D721Med (cell line): Measurements from ENCODE around the gene BAHCC1.

Experiments
- DNase-seq: peaks from one replicate; pipeline ENCODE4 v3.0.0; 2011; ENCODE audit warnings: low spot score; ENCODE audit not compliant: insufficient read length
- FAIRE-seq: peaks from 2 replicates; lab custom pipeline; 2011; peaks lifted over from hg19 to GRCh38; lab: Jason Lieb, UNC
- CTCF ChIP-seq: IDR thresholded peaks from 2 replicates; pipeline ENCODE4 v1.5.1; 2012; ENCODE audit warnings: mild to moderate bottlenecking, control low read depth; ENCODE audit not compliant: insufficient read depth; ENCODE audit errors: missing control alignments

The BAHCC1 gene

DNA sequence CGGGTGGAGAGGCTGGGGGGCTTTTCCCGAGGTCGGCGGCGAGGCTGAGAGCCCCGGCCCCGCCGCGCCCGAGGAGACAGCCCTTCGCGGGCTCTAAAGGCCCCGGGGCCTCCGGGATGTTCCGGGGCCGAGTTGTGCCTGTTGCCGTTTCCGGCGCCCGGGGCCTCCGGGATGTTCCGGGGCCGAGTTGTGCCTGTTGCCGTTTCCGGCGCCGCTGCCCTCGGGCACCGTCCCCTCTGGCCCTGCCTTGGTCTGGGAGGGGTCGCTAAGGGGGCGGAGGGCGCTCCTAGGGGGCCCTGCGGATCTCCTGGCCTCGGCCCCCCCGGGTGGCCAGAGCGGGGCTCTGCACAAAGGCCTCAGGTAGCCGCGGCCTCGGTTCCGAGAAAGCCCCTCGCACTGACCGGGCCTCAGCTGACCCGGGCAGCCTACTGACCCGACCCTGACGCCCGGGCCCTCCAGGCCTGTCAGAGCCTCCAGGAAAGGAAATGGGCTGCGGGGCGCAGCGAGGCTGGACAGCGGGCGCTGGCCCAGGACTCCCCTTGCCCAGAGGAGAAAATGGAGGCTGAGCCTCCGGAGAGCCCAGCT, 93.1 kb downstream of the BAHCC1 start:
- DNase-seq (no peak), FAIRE-seq (no peak)
- no peak for TF ChIP-seq CTCF

- no peak for TF ChIP-seq CTCF
- no peak for DNase-seq
- no peak for FAIRE-seq
Observed at GRCh38 chr17:81489012-81489997, 94.0 kb downstream of the BAHCC1 start.

GRCh38 chr17:81489998-81490992, 95.0 kb downstream of the BAHCC1 start:
- no peak for TF ChIP-seq CTCF
- no peak for FAIRE-seq

GRCh38 chr17:81491181-81491581, 95.9 kb downstream of the BAHCC1 start:
- TF ChIP-seq CTCF, result no peak
- DNase-seq, result no peak
- no peak for FAIRE-seq

More at GRCh38 chr17:81489998-81490992, 95.0 kb downstream of the BAHCC1 start:
- no peak for DNase-seq

DNA sequence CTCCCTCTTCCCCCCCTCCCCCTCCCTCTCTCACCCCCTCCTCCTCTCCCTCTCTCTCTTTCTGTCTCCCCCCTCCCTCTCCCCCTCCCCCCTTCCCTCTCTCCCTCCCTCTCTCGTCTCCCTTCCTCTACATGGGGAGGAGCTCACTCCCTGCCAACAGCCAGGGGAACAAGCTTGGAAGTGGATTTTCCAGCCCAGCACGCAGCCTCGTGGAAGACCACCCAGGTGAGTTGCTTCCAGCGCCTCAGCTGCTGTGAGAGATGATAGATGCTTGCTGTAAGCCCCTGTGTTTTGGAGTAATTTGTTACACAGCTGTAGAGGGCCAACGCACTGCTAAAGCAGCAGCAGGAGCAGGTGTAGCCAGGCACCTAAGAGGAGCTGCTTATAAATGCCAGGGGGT, 96.5 kb downstream of the BAHCC1 start:
- FAIRE-seq (no peak), DNase-seq (no peak)
- no peak for TF ChIP-seq CTCF

DNA sequence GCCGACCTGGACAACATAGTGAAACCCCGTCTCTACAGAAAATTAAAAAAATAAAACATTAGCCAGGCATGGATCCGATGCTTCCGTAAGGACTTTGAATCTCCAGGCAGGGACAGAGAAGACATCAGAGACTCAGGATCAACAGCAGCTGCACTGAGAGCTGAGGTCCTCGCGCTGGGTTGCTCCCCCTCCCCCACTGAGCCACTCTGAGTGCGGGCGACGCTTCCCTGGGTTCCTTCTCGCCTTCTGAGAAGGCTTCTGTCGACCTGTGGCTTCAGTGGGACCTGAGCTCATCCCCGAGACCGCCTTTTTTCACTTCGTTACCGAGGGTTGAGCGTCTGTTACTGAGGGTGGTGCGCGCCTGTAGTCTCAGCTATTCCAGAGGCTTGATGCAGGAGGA, 96.9 kb downstream of the BAHCC1 start:
- no peak for DNase-seq

More for the DNA sequence above, 96.9 kb downstream of the BAHCC1 start:
- TF ChIP-seq CTCF, result no peak
- FAIRE-seq, result no peak
